GM18951 (cell line): Measurements from ENCODE around the gene CRADD.

ENCODE experiments used
- POLR2A ChIP-seq: IDR thresholded peaks from 4 replicates; pipeline ENCODE4 v1.6.1; 2011; ENCODE audit warnings: mild to moderate bottlenecking; ENCODE audit not compliant: insufficient read length, insufficient read depth; ENCODE audit errors: extremely low read depth
- in situ Hi-C: fragments of 300-500 bp; cut with MboI; formaldehyde crosslinking; loops from one replicate; pipeline ENCODE4 v1.12.0; 2022; ENCODE audit warnings: low sequenced_read_pairs, mixed read lengths, inconsistent platforms; ENCODE audit not compliant: unreplicated experiment

CRADD gene

DNA sequence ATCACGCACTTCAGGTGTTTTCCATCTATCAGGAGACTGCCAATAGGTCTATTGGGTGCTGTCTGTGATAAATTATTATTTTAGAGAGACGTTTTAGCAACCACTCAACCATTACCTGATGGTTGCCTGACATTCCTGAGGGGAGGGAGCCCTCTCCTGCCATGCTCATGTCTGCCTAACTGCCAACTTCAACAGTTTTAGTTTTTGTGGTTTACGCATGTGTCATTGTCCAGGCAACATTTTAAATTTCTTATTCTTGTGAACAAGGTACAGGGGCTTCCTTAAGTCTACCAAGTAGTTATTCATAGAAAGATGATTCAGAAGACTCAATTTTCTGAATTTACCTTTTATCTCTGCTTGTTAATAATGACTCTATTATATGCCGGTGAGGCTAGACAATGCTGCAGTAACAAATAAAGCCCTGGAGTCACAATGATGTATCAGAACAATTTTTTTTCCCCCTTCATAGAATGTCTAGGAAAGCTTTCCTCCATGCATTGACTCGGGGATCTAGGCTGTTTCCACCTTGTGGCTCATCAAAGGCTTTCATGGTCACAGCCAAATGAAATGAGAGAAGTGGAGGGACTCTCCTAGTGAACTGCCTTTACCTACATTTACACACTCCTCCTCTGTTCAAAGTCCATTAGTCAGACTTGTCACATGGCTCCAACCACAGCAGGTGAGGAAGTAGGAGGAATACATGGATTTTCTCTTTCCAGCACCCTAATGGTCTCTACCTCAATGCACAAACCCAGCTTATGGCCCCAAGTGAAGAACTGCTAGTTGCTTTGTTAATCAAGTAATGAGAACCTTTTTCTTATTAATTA, 225.8 kb downstream of the CRADD start:
- no peak for TF ChIP-seq POLR2A

DNA sequence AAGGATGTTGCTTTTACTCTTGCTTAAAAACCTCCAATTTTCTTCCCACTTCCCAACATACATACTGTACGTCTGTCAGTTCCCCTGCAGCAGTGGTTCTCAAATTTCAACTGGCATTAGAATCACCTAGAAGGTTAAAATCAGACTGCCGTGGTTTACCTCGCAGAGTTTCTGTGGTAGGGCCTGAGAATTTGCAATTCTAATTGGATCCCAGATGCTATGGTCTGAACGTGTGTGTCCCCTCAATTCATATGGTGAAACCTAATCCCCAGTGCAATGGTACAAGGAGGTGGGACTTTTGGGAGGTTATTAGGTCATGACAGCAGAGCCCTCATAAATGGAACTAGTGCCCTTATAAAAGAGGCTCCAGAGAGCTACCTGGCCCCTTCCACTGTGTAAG, 226.9 kb downstream of the CRADD start:
- in situ Hi-C loops = no loop called here
- no peak for TF ChIP-seq POLR2A

More for the DNA sequence above, 225.8 kb downstream of the CRADD start:
- in situ Hi-C loops = no loop called here

GRCh38 chr12:93908264-93908663, 231.1 kb downstream of the CRADD start:
- no peak for TF ChIP-seq POLR2A
- in situ Hi-C loops = no loop called here

DNA sequence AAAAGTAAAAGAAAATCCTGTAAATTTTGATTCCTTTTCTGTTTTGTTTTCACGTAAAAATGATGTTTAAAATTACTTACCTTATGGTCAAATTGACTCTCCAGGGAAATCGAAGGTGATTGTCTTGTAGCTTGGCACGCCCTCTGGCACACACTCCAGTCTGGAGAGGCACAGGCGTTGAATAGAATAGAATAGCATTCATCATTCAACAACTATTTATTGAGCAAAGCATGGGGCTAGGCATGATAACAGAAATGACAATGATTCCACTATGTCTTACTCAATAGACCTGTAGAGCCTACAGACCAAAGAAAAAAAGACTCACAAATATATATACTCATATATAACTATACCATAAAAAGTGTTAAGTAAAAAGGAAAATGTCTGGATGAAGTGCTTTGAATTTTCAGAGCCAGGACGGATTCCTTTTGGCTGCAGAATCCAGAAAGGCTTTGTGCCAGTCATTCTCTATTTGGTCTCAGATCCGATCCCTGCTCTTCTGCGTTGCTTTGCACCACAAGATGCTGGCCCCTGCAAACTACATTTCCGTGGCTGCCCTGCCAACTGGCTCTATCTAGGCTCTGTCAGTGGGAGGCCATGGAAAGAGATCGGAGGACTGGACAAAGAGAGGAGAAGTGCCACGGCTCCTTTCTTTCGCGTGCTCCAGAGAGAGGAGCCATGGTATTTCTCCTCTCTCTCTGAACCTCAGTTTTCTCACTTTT, 231.8 kb downstream of the CRADD start:
- no peak for TF ChIP-seq POLR2A
- in situ Hi-C loops = no loop called here

DNA sequence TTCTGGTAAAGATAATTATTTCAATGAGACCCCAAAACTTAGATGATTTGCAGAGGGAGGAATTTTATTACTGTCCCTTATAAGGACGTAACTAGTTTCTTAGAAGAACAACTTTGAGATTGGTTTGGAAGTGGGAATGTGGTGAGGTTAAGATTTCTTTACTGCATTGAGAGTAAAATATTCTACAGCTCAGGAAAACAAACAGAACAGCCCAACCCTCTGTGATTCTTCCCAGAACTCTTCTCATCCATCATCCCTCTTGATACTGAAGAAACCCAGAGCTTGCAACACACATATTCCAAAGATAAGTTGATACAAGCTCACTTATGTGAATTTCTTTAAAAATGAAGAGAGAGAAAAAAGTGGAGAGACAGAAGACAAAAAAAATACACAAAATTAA, 234.2 kb downstream of the CRADD start:
- TF ChIP-seq POLR2A = no peak
- in situ Hi-C loops = no loop called here

- TF ChIP-seq POLR2A = no peak
- in situ Hi-C loops = no loop called here
These were observed 235.0 kb downstream of the CRADD start for GRCh38 chr12:93912086-93912733.

GRCh38 chr12:93913845-93914244, 236.7 kb downstream of the CRADD start:
- in situ Hi-C loops = no loop called here
- no peak for TF ChIP-seq POLR2A

DNA sequence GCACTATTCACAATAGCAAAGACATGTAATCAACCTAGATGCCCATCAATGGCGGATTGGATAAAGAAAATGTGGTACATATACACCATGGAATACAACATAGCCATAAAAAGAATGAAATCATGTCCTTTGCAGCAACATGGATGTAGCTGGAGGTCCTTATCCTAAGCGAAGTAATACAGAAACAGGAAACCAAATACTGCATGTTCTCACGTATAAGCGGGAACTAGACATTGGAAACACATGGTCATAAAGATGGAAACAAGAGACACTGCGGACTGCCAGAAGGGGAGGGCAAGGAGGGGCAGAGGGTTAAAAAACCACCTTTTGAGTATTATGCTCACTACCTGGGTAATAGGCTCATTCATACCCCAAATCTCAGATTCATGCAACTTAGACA, 237.1 kb downstream of the CRADD start:
- in situ Hi-C loops = no loop called here
- no peak for TF ChIP-seq POLR2A

GRCh38 chr12:93915411-93915810, 238.2 kb downstream of the CRADD start:
- no peak for TF ChIP-seq POLR2A
- in situ Hi-C loops = no loop called here

- no peak for TF ChIP-seq POLR2A
- in situ Hi-C loops = no loop called here
These were observed 239.2 kb downstream of the CRADD start for GRCh38 chr12:93916402-93916801.

DNA sequence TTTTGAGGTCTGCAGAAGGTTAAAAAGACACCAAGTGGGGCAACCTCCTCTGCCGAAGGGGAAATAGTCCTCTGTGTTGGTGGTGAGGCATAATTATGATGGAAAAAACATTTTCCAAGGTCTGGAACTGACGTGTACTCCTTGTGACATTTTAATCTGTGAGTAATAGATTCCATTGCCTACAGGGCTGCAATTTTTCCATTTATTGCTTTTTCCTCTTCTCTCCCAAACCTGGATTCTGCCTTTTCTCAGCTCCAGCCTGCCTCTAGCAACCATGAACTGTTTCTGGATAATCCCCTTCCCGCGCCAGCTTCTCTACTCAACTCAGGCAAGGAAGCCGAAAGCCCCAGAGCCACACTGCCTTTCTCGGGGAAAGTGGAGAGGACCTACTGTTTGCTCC, 241.1 kb downstream of the CRADD start:
- no peak for TF ChIP-seq POLR2A
- in situ Hi-C loops = no loop called here

DNA sequence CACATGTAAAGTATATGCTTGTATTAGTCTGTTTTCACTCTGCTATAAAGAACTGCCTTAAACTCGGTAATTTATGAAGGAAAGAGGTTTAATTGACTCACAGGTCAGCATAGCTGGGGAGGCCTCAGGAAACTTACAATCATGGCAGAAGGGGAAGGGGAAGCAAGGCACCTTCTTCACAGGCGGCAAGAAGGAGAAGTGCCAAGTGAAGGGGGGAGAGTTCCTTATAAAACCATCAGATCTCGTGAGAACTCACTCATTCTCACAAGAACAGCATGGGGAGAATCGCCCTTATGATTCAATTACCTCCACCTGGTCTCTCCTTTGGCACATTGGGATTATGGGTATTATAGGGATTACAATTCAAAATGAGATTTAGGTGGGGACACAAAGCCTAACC, 241.7 kb downstream of the CRADD start:
- TF ChIP-seq POLR2A = no peak
- in situ Hi-C loops = no loop called here

DNA sequence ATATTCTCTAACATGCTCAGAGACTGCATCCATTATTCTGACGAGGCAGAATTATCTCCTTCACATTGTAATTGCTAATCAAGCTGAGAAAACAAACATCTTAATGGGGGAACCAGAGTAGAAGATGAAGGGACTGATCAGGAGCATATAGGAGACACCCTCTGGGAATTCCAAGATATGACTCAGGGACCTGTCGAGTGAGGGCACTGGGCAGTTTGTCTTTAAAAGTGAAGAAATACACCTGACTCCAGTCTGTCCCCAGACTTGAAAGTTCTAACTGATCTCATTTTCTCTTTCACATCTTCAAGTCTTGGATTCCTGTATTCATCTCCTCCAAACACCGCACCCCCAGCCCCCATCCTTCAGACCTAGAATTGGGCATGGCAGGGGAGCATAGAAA, 244.3 kb downstream of the CRADD start:
- TF ChIP-seq POLR2A = no peak
- in situ Hi-C loops = no loop called here
